ENCODE data around the gene FOXS1.

FOXS1 gene

DNA sequence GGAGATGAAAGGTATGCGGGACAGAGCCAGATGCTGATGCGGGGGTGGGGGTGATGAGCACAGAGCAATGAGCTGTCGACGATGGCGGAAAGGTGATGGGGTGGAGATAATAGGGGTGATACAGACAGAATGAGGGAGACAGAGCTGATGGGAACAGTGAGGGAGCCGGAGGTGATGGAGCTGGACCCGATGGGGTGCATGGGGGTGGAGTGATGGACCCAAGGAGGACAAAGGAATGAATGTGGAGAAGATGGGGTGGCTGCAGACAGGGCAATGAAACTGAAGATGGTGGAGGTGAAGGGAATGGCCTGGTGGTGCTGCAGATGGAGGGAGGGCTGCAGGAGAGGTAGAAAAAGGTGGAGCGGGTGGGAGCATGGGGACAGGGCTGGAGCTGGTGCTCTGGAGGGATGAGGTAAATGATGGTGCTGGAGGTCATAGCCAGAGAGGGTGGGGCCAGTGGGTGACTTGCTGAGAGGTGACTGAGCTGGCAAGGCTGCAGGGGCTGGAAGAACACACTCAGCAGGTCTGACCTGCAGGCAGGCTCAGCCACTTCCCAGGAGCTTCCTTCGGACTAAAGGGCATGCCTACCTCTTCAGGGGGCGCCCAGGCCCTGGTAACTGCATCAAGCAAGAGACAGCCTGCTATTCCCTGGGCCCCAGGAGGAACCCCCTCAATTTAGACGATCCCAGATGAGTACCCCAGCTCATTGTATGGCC, 6.0 kb upstream of the FOXS1 start:
- H3K27me3 ChIP-seq (ENCODE audit: insufficient read depth, poor library complexity, severe bottlenecking): peaks cover 30% of the 10 kb centered on the region
- H3K27ac ChIP-seq (replicated peaks): no peak overlapping the region
- no peak for DNase-seq (ENCODE audit: low read depth in 1 of 2, low spot score in 1 of 2)
- TF ChIP-seq, protein P1, sequence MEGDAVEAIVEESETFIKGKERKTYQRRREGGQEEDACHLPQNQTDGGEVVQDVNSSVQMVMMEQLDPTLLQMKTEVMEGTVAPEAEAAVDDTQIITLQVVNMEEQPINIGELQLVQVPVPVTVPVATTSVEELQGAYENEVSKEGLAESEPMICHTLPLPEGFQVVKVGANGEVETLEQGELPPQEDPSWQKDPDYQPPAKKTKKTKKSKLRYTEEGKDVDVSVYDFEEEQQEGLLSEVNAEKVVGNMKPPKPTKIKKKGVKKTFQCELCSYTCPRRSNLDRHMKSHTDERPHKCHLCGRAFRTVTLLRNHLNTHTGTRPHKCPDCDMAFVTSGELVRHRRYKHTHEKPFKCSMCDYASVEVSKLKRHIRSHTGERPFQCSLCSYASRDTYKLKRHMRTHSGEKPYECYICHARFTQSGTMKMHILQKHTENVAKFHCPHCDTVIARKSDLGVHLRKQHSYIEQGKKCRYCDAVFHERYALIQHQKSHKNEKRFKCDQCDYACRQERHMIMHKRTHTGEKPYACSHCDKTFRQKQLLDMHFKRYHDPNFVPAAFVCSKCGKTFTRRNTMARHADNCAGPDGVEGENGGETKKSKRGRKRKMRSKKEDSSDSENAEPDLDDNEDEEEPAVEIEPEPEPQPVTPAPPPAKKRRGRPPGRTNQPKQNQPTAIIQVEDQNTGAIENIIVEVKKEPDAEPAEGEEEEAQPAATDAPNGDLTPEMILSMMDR (IDR thresholded peaks at IDR 0.05; ENCODE audit: insufficient read depth, low read length): no peak
- no peak for TF ChIP-seq SPI1 (IDR thresholded peaks at IDR 0.05; ENCODE audit: borderline replicate concordance, low read depth)
- TF ChIP-seq POLR2AphosphoS5 (IDR thresholded peaks at IDR 0.05; ENCODE audit: low read depth): no peak
- no peak for TF ChIP-seq GABPA (IDR thresholded peaks at IDR 0.05; ENCODE audit: low read depth)
- TF ChIP-seq, protein P2, sequence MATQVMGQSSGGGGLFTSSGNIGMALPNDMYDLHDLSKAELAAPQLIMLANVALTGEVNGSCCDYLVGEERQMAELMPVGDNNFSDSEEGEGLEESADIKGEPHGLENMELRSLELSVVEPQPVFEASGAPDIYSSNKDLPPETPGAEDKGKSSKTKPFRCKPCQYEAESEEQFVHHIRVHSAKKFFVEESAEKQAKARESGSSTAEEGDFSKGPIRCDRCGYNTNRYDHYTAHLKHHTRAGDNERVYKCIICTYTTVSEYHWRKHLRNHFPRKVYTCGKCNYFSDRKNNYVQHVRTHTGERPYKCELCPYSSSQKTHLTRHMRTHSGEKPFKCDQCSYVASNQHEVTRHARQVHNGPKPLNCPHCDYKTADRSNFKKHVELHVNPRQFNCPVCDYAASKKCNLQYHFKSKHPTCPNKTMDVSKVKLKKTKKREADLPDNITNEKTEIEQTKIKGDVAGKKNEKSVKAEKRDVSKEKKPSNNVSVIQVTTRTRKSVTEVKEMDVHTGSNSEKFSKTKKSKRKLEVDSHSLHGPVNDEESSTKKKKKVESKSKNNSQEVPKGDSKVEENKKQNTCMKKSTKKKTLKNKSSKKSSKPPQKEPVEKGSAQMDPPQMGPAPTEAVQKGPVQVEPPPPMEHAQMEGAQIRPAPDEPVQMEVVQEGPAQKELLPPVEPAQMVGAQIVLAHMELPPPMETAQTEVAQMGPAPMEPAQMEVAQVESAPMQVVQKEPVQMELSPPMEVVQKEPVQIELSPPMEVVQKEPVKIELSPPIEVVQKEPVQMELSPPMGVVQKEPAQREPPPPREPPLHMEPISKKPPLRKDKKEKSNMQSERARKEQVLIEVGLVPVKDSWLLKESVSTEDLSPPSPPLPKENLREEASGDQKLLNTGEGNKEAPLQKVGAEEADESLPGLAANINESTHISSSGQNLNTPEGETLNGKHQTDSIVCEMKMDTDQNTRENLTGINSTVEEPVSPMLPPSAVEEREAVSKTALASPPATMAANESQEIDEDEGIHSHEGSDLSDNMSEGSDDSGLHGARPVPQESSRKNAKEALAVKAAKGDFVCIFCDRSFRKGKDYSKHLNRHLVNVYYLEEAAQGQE (IDR thresholded peaks at IDR 0.05; ENCODE audit: insufficient replicate concordance, low read depth): no peak
- no peak overlapping the region for H3K4me3 ChIP-seq (replicated peaks; ENCODE audit: insufficient read depth, low read length)

DNA sequence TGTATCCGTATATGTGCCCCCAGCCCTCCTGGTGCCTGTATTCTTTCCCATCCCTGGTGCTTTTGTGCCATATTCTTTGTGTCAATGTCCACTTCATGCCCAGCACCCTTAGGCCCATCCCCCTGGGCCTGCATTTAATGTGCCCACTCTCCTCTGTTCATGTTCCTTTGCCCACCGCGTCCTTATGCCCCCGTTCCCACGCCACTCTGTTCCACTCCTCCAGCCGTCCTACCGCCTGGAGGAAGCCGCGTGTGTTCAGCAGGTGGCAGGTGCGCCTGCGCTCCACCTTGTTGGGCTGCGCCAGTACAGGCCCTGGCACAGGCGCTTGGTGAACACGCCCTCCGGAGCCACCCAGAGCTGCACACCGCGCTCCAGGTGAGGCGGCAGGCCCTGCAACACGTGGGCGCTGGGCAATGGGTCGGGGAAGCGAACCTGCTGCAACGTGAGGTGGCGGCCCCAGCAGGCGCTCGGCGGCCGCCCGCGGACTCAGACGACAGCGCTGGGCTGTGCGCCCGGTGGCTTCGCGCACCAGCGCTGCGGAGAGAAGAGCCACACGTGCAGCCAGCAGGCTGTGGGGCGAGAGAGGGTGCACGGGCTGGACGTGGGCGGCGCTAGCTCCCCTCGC, 4.0 kb upstream of the FOXS1 start:
- TF ChIP-seq SPI1 (IDR thresholded peaks at IDR 0.05; ENCODE audit: borderline replicate concordance, low read depth) (no peak), GABPA (IDR thresholded peaks at IDR 0.05; ENCODE audit: low read depth) (no peak)
- TF ChIP-seq, protein P1 (IDR thresholded peaks at IDR 0.05; ENCODE audit: insufficient read depth, low read length): no peak
- TF ChIP-seq, protein P2 (IDR thresholded peaks at IDR 0.05; ENCODE audit: insufficient replicate concordance, low read depth): no peak
- Histone ChIP-seq H3K4me3 (replicated peaks; ENCODE audit: insufficient read depth, low read length) (no peak overlapping the region), H3K27me3 (ENCODE audit: insufficient read depth, poor library complexity, severe bottlenecking) (peaks cover 30% of the 10 kb centered on the region), H3K27ac (replicated peaks) (no peak overlapping the region)
- no peak for DNase-seq (ENCODE audit: low read depth in 1 of 2, low spot score in 1 of 2)

DNA sequence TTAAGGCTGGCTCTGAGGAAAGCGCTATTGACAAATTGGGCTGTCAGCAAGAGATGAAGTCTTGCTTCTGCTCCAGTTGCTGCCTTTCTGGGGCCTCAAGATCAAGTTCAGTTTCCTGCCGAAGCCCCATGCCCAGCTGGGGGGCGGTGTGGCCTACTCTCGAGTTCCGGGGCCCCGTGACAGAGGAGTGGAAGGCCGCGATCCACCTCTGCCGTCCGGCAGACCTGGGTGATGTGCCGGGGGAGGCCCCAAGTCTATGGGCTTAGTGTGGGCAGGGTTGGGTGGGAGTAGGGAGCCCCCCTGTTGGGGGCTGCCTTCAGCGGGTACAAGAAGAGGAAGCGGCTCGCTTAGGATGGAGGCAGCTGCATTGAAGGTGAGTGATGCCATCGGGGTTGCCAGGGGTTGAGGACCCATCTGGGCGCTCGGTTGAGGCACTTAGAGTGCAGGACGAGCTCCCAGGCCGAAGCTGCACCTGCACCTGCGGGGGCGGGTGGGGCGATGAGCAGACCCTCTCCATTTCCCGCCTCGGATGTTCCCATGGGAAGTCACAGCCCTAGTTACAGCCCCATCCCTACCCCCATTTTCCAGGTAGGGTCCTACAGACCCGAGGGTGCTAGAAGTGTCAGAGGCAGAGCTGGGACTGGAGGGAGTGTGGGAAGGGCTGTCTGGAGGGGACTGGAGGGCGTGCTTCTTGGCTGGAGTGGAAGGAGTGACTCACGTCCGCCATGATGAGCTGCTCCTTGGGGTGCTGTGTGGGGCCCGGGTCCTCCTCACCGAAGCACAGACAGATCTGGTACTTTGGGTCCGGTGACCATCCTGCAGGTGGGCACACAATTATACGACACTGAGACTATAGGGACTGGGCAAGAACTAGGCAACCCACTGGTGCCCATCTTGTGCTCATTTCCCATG, 2.9 kb upstream of the FOXS1 start:
- DNase-seq (ENCODE audit: low read depth in 1 of 2, low spot score in 1 of 2): no peak
- no peak overlapping the region for H3K27ac ChIP-seq (replicated peaks)
- no peak overlapping the region for H3K4me3 ChIP-seq (replicated peaks; ENCODE audit: insufficient read depth, low read length)
- TF ChIP-seq SPI1 (IDR thresholded peaks at IDR 0.05; ENCODE audit: borderline replicate concordance, low read depth) (no peak), POLR2AphosphoS5 (IDR thresholded peaks at IDR 0.05; ENCODE audit: low read depth) (no peak), GABPA (IDR thresholded peaks at IDR 0.05; ENCODE audit: low read depth) (no peak)
- TF ChIP-seq, protein P1 (IDR thresholded peaks at IDR 0.05; ENCODE audit: insufficient read depth, low read length): no peak
- TF ChIP-seq, protein P2 (IDR thresholded peaks at IDR 0.05; ENCODE audit: insufficient replicate concordance, low read depth): no peak
- peaks cover 30% of the 10 kb centered on the region for H3K27me3 ChIP-seq (ENCODE audit: insufficient read depth, poor library complexity, severe bottlenecking)
